Esophagus squamous epithelium (tissue), 4 donors: Measurements from ENCODE around the gene ATP8A2.

Source experiments
- CTCF ChIP-seq, 6 experiments: fragments of 450-650 bp in 4 of 6; fragments of 200-600 bp in 2 of 6; sonication (generic) in 2 of 6; IDR thresholded peaks; one replicate each; pipeline ENCODE4 v1.5.1; 2016 to 2019; ENCODE audit warnings: antibody characterized with exemption in 6 of 6, mild to moderate bottlenecking in 4 of 6, moderate library complexity in 4 of 6
- POLR2A ChIP-seq, 4 donors: fragments of 450-650 bp; IDR thresholded peaks; one replicate each; pipeline ENCODE4 v1.6.1; 2017; ENCODE audit warnings: antibody characterized with exemption in 4 of 4, mild to moderate bottlenecking in 4 of 4, moderate library complexity in 3 of 4

GRCh38 chr13:25973576-25973975, 601.8 kb downstream of the ATP8A2 start:
- TF ChIP-seq CTCF (IDR thresholded peaks at IDR 0.05) (no peak), POLR2A (IDR thresholded peaks at IDR 0.05) (no peak)
